GM12864 (cell line): ENCODE measurements around the gene PRDX1.
A peak's percentile ranks its signal among the peaks of the same experiment; 100 is the strongest.

Source experiments
- DNase-seq: peaks from one replicate; pipeline ENCODE4 v3.0.0-alpha.2; 2011; ENCODE audit warnings: low read depth
- H3K4me3 ChIP-seq: 2 replicates; pipeline ENCODE4 v1.5.1; 2011; ENCODE audit warnings: mild to moderate bottlenecking, low read depth, low read length, control low read depth
- TF ChIP-seq, protein P1 (sequence below): IDR thresholded peaks from 2 replicates; pipeline ENCODE4 v1.5.1; 2011; ENCODE audit warnings: low read depth, mild to moderate bottlenecking, moderate library complexity, low read length, control low read depth, inconsistent platforms; ENCODE audit errors: missing control alignments

Gene PRDX1

DNA sequence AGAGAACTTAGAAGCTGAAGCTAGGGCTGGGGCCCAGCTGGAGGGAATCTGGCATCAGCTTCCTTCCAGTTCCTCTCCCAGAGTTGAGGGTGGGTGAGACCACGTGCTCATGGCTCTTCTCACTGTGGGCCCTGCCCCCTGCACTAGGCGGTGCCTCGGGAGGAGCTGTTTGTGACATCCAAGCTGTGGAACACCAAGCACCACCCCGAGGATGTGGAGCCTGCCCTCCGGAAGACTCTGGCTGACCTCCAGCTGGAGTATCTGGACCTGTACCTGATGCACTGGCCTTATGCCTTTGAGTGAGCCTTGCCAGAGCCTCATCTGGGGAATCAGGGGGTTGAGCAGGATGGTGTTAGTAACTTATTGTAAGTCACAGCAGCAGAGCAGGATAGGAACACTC is 45.0 kb upstream of the PRDX1 start:
- no peak for DNase-seq
- TF ChIP-seq, protein P1, sequence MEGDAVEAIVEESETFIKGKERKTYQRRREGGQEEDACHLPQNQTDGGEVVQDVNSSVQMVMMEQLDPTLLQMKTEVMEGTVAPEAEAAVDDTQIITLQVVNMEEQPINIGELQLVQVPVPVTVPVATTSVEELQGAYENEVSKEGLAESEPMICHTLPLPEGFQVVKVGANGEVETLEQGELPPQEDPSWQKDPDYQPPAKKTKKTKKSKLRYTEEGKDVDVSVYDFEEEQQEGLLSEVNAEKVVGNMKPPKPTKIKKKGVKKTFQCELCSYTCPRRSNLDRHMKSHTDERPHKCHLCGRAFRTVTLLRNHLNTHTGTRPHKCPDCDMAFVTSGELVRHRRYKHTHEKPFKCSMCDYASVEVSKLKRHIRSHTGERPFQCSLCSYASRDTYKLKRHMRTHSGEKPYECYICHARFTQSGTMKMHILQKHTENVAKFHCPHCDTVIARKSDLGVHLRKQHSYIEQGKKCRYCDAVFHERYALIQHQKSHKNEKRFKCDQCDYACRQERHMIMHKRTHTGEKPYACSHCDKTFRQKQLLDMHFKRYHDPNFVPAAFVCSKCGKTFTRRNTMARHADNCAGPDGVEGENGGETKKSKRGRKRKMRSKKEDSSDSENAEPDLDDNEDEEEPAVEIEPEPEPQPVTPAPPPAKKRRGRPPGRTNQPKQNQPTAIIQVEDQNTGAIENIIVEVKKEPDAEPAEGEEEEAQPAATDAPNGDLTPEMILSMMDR = no peak
- H3K4me3 ChIP-seq = no peak overlapping the region

DNA sequence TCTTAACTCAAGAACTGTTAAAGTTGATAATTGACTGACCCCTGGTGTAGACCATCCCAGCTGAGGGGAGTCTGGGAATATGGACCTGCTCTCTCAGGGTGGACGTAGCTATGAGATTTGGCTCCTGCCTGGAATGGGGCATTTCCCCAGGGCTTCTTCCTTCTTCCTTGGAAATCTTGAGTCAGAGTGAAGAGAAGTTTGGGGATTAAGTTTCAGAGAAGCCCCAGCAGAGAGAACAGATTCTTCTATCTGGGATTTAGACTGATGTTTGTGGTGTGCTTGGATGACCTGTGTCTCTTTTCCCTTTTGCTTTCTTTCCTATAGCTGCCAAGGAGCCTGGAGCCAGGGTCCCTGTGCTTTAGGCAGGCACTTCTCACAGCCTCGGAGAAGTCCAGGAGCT is 42.2 kb upstream of the PRDX1 start:
- TF ChIP-seq, protein P1 = no peak
- H3K4me3 ChIP-seq = no peak overlapping the region
- no peak for DNase-seq

DNA sequence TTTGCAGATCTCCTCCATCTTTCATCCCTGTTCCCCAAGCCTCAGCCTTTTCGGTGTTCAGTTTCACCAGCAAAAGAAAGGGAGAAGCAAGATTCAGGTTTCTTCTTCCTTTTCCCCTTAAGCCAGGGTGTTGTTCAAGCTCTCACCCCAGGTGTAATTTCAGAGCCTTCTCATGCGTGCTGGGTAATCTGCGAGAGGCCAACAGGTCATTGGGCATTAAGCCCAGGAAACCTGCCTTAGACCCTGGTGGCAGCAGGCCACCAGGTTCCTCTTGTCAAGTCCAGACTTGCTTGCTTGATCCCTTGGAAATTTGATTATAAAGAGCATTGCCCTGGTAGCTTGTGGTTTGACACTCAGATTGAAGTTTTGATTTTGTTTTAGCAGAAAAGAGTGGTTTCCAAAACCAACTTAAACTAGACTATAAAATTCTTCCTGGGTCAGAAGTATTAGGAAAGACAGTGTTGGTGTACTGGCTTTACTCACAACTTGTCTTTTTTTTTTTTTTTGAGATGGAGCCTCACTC is 35.8 kb upstream of the PRDX1 start:
- no peak for DNase-seq
- no peak overlapping the region for H3K4me3 ChIP-seq

DNA sequence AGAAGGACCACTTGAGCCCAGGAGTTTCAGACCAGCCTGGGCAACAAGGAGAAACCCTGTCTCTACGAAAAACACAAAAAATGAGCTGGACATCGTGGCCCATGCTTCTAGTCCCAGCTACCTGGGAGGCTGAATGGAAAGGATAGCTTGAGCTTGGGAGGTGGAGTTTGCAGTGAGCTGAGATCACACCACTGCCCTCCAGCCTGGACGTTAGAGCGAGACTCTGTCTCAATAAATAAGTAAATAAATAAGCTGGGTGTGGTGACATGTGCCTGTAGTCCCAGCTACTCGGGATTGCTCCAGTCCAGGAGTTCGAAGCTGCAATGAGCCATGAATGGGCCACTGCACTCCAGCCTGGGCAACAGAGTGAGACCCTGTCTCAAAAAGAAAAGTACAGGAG is 32.5 kb upstream of the PRDX1 start:
- TF ChIP-seq, protein P1 = no peak
- H3K4me3 ChIP-seq = no peak overlapping the region
- no peak for DNase-seq

More for the DNA sequence above, 35.8 kb upstream of the PRDX1 start:
- TF ChIP-seq, protein P1 = no peak

DNA sequence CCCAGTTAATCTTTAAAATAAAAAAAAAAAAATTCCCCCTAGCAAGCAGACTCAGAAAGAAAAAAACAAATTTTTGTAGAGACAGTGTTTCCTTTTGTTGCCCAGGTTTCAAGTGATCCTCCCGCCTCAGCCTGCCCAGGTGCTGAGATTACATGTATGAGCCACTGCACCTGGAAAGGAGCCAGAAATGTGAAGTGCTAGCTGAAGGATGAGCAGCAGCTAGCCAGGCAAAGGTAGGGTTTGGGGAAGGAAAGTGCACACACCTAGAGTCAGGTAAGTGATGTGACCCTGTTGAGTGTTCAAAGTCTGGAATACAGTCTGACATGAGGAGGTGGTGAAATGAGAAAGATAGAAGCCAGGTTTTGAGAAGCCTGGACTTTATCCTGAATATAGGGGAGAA is 30.6 kb upstream of the PRDX1 start:
- H3K4me3 ChIP-seq = peak overlapping the region; percentile 98; the same call in 1 of the 2 replicates
- TF ChIP-seq, protein P1 = no peak
- DNase-seq = no peak

DNA sequence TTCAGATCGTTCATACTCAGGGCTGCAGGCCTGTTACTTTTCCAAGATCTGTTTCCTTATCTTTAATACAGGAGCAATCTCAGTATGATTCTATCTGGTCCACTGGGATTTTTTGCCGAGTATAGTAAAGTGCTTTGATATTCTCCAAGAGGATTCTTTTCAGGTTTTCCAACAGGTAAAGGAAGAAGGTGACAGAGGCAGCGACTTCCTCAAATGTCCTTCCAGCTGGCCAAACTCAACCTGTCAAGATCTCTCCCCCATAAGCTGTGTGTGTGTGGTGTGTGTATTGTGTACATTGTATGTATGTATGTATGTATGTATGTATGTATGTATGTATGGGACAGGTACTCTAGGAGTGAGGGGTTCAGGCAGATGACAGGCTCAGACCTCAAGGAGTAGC is 30.0 kb upstream of the PRDX1 start:
- no peak for DNase-seq
- H3K4me3 ChIP-seq = peak overlapping the region; percentile 98
- TF ChIP-seq, protein P1 = no peak
